Stimulated activated CD8-positive, alpha-beta memory T cell treated with anti-CD3 and anti-CD28 coated beads, Interleukin-4, amount 100 ng/mL, for 48 hours (primary cell): ENCODE data around the gene GPR160.

Source experiments
- DNase-seq: peaks from one replicate; pipeline ENCODE4 v3.0.0-alpha.2; 2020

The GPR160 gene

GRCh38 chr3:170033489-170033888 lies 4.3 kb upstream of the GPR160 start:
- peak; percentile 32 for DNase-seq

- peak; percentile 36 for DNase-seq
Observed at GRCh38 chr3:170038434-170039110, 777 bp downstream of the GPR160 start.

GRCh38 chr3:170040418-170040817 lies 2.6 kb downstream of the GPR160 start:
- DNase-seq = no peak

- no peak for DNase-seq
Observed at GRCh38 chr3:170043506-170043905, 5.7 kb downstream of the GPR160 start.

- no peak for DNase-seq
Observed at GRCh38 chr3:170044271-170044670, 6.5 kb downstream of the GPR160 start.

- no peak for DNase-seq
Observed at GRCh38 chr3:170044795-170045244, 7.0 kb downstream of the GPR160 start.

GRCh38 chr3:170046269-170047132 lies 8.7 kb downstream of the GPR160 start:
- no peak for DNase-seq

GRCh38 chr3:170047133-170047404 lies 9.3 kb downstream of the GPR160 start:
- DNase-seq = no peak

GRCh38 chr3:170049146-170050000 lies 11.6 kb downstream of the GPR160 start:
- DNase-seq = no peak

- no peak for DNase-seq
Observed at GRCh38 chr3:170050753-170051152, 13.0 kb downstream of the GPR160 start.

GRCh38 chr3:170052398-170052797 lies 14.6 kb downstream of the GPR160 start:
- DNase-seq = no peak

- DNase-seq = no peak
Observed at GRCh38 chr3:170054204-170054603, 16.4 kb downstream of the GPR160 start.

GRCh38 chr3:170055209-170055608 lies 17.4 kb downstream of the GPR160 start:
- peak; percentile 46 for DNase-seq

- no peak for DNase-seq
Observed at GRCh38 chr3:170056710-170057454, 19.1 kb downstream of the GPR160 start.

GRCh38 chr3:170057550-170057949 lies 19.8 kb downstream of the GPR160 start:
- DNase-seq = no peak

- peak; percentile 45 for DNase-seq
Observed at GRCh38 chr3:170058127-170058526, 20.3 kb downstream of the GPR160 start.

- no peak for DNase-seq
Observed at GRCh38 chr3:170059447-170059846, 21.7 kb downstream of the GPR160 start.

- DNase-seq = no peak
Observed at GRCh38 chr3:170062068-170062467, 24.3 kb downstream of the GPR160 start.

GRCh38 chr3:170062769-170063168 lies 25.0 kb downstream of the GPR160 start:
- no peak for DNase-seq

- no peak for DNase-seq
Observed at GRCh38 chr3:170063691-170064090, 25.9 kb downstream of the GPR160 start.

GRCh38 chr3:170064108-170064507 lies 26.3 kb downstream of the GPR160 start:
- DNase-seq = no peak

- DNase-seq = no peak
Observed at GRCh38 chr3:170075441-170076091, 37.8 kb downstream of the GPR160 start.
